Body of pancreas (tissue), 4 donors: ENCODE results near the gene SYNGR1. TPM values are rescaled to one million over a fixed set of nuclear protein-coding genes. Genes with fewer than 3 reads are reported as not detected.
A peak's percentile ranks its signal among the peaks of the same experiment; 100 is the strongest.

Experiments used
- ATAC-seq: fragments of 150-250 bp; one replicate; pipeline ENCODE4 v1.9.1; 2016
- DNase-seq, 4 donors: peaks; one replicate each; pipeline ENCODE4 v3.0.0-alpha.2; 2019
- H3K27ac ChIP-seq, 4 donors: fragments of 200-600 bp; sonication (generic); 1 replicate in 3 of 4; 2 replicates in 1 of 4; pipeline versions ENCODE4 v1.5.1 to v1.6.1; 2016 to 2019; ENCODE audit warnings: mild to moderate bottlenecking in 1 of 4, mixed read lengths in 1 of 4, moderate library complexity in 1 of 4
- H3K27me3 ChIP-seq, 2 donors: fragments of 200-600 bp; sonication (generic); one replicate each; pipeline ENCODE4 v1.6.0; 2016; ENCODE audit warnings: mild to moderate bottlenecking in 1 of 2
- H3K36me3 ChIP-seq, 2 donors: fragments of 200-600 bp; sonication (generic); replicated peaks in 1 of 2; 2 replicates each; pipeline ENCODE4 v1.5.1; 2016; ENCODE audit warnings: low read depth in 2 of 2; ENCODE audit not compliant: insufficient read depth in 1 of 2
- H3K4me1 ChIP-seq: fragments of 200-600 bp; sonication (generic); one replicate; pipeline ENCODE4 v1.6.0; 2016
- H3K4me3 ChIP-seq, 2 donors: fragments of 200-600 bp; sonication (generic); 1 replicate in 1 of 2; 2 replicates in 1 of 2; pipeline ENCODE4 v1.5.1; 2016 to 2019
- H3K9me3 ChIP-seq, 3 donors: fragments of 200-600 bp; sonication (generic); 1 replicate in 2 of 3; 2 replicates in 1 of 3; pipeline ENCODE4 v1.5.1; 2016
- POLR2A ChIP-seq, 3 donors: fragments of 450-650 bp; IDR thresholded peaks; one replicate each; pipeline ENCODE4 v1.6.1; 2016; ENCODE audit warnings: antibody characterized with exemption in 3 of 3, mild to moderate bottlenecking in 2 of 3
- WGBS, 2 donors: methylation state at CpG; one replicate each; pipeline ENCODE4 v1.1.5; 2017; 5-methylcytosine and 5-hydroxymethylcytosine counted together
- intact Hi-C: fragments of 100-400 bp; cut with DNase I; formaldehyde crosslinking; loops from one replicate; pipeline ENCODE4 v1.15.1; 2023
- total RNA-seq, 2 donors: library from RNA; depleted of rRNA; stranded (reverse); fragments of >200 nt; gene quantifications; one replicate each; pipeline ENCODE4 v1.1.0, GENCODE V29; 2016
- TF ChIP-seq, protein P1 (sequence below), 7 experiments: fragments of 450-650 bp in 4 of 7; fragments of 200-600 bp in 3 of 7; sonication (generic) in 3 of 7; IDR thresholded peaks; one replicate each; pipeline ENCODE4 v1.5.1; 2016 to 2019; ENCODE audit warnings: antibody characterized with exemption in 7 of 7

SYNGR1 gene
- total RNA-seq, 2 donors from 2014 or later, result 15.2 to 35.0 TPM

DNA sequence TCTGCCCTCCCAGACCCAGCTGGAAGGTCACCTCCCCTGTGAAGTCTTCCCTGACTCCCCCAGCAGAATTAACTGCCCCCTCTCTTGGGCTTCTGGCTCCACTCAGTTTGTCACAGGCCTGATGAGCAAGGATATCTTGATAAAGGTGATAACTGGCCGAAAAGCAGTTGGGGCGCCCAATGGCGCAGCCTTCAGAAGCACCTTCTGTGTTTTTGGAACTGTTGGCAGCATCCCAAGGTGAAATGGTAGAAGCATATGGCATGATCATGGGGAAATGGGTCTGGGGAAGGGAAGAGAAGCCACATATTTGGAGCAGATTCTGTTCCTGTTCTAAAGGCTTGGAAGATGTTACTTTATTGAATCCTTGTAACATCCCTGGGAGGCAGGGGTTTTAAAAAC is 47.0 kb downstream of the SYNGR1 start:
- Histone ChIP-seq H3K27me3 (no peaks in the 10 kb centered on the region), H3K4me1 (peaks cover 11% of the 10 kb centered on the region), H3K4me3 (no peak overlapping the region), H3K36me3 (no peaks in the 10 kb centered on the region), H3K9me3 (no peaks in the 10 kb centered on the region), H3K27ac (no peak overlapping the region)
- DNase-seq, result no peak
- TF ChIP-seq POLR2A (IDR thresholded peaks at IDR 0.05), result no peak
- TF ChIP-seq, protein P1, sequence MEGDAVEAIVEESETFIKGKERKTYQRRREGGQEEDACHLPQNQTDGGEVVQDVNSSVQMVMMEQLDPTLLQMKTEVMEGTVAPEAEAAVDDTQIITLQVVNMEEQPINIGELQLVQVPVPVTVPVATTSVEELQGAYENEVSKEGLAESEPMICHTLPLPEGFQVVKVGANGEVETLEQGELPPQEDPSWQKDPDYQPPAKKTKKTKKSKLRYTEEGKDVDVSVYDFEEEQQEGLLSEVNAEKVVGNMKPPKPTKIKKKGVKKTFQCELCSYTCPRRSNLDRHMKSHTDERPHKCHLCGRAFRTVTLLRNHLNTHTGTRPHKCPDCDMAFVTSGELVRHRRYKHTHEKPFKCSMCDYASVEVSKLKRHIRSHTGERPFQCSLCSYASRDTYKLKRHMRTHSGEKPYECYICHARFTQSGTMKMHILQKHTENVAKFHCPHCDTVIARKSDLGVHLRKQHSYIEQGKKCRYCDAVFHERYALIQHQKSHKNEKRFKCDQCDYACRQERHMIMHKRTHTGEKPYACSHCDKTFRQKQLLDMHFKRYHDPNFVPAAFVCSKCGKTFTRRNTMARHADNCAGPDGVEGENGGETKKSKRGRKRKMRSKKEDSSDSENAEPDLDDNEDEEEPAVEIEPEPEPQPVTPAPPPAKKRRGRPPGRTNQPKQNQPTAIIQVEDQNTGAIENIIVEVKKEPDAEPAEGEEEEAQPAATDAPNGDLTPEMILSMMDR (IDR thresholded peaks at IDR 0.05), result no peak
- no peak for ATAC-seq
- intact Hi-C loops, result no loop called here
- 86 to 93% methylated on average over 3 of the region's 3 CpGs for WGBS, 2 donors

- Histone ChIP-seq H3K9me3 (no peaks in the 10 kb centered on the region), H3K27me3 (no peaks in the 10 kb centered on the region), H3K27ac (no peak overlapping the region), H3K4me1 (peaks cover 11% of the 10 kb centered on the region), H3K36me3 (no peaks in the 10 kb centered on the region), H3K4me3 (no peak overlapping the region)
- DNase-seq (no peak), ATAC-seq (no peak)
- 22 to 71% methylated on average over 4 of the region's 4 CpGs for WGBS, 2 donors
- TF ChIP-seq, protein P1 (IDR thresholded peaks at IDR 0.05), result no peak
- no peak for TF ChIP-seq POLR2A (IDR thresholded peaks at IDR 0.05)
- intact Hi-C loops, result no loop called here
Measured at GRCh38 chr22:39401301-39401631, 51.5 kb downstream of the SYNGR1 start.

- WGBS, 2 donors, result 74% methylated on average over 28 of the region's 28 CpGs
- DNase-seq (no peak), ATAC-seq (peak; percentile 39)
- Histone ChIP-seq H3K9me3 (no peaks in the 10 kb centered on the region), H3K36me3 (no peaks in the 10 kb centered on the region), H3K4me1 (peaks cover 7% of the 10 kb centered on the region), H3K4me3 (no peak overlapping the region), H3K27me3 (no peaks in the 10 kb centered on the region), H3K27ac (no peak overlapping the region)
- peak in 1 of 3 donors; percentile 12 for TF ChIP-seq POLR2A (IDR thresholded peaks at IDR 0.05)
- TF ChIP-seq, protein P1 (IDR thresholded peaks at IDR 0.05), result no peak
- intact Hi-C loops, result no loop called here
Measured at GRCh38 chr22:39405346-39406085, 55.7 kb downstream of the SYNGR1 start.

DNA sequence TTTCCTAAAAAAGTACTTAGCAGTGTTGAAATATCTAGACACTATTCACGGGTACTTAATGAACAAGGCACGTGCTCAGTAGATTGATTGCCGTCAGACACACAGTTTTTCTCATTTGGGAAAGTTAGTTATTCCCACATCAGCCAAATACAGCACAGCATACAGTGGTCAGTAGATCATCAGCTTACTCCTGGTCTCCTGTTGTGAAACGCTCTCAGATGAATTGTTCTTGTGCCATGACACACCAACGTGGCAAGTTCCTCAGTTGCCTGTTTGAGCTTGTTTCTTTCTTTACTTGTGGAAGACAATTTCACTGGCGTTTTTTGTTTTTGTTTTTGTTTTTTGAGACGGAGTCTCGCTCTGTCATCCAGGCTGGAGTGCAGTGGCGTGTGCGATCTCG is 58.4 kb downstream of the SYNGR1 start:
- no peaks in the 10 kb centered on the region for H3K4me1 ChIP-seq
- no peak for DNase-seq
- ATAC-seq, result no peak
- 78 to 83% methylated on average over 11 of the region's 11 CpGs for WGBS, 2 donors
- intact Hi-C loops, result no loop called here
- H3K9me3 ChIP-seq, result no peaks in the 10 kb centered on the region
- H3K4me3 ChIP-seq, result no peak overlapping the region
- no peak overlapping the region for H3K27ac ChIP-seq
- TF ChIP-seq, protein P1 (IDR thresholded peaks at IDR 0.05), result no peak
- TF ChIP-seq POLR2A (IDR thresholded peaks at IDR 0.05), result no peak
- H3K36me3 ChIP-seq, result no peaks in the 10 kb centered on the region
- no peaks in the 10 kb centered on the region for H3K27me3 ChIP-seq

DNA sequence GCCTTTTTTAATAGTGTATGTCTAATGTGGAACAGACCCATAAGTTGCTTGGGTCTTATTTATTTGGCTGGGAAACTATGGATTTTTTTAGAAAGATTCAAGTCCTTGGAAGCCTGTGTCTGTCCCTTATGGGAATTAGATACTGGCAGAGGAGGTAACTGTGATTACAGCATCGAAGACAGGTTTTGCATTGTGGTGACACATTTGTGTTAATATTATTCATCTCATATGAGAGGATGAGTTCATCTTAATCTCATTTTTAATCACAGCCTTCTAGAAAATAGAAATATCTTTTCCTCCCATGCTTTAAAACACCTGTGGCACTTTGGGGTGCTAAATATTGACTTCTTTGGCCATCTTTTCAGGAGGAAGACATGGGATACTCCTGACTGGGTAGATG is 59.0 kb downstream of the SYNGR1 start:
- WGBS, 2 donors, result 84 to 100% methylated on average over 1 of the region's 1 CpG

More for the DNA sequence above, 59.0 kb downstream of the SYNGR1 start:
- no peaks in the 10 kb centered on the region for H3K9me3 ChIP-seq
- no peaks in the 10 kb centered on the region for H3K36me3 ChIP-seq
- intact Hi-C loops, result no loop called here
- TF ChIP-seq, protein P1 (IDR thresholded peaks at IDR 0.05), result no peak
- no peak for ATAC-seq
- H3K4me3 ChIP-seq, result no peak overlapping the region
- no peak for DNase-seq
- H3K27me3 ChIP-seq, result no peaks in the 10 kb centered on the region
- H3K4me1 ChIP-seq, result no peaks in the 10 kb centered on the region
- H3K27ac ChIP-seq, result no peak overlapping the region
